Subcutaneous adipose tissue (tissue), 4 donors: ENCODE results near the gene ZNF497. TPM values are rescaled to one million over a fixed set of nuclear protein-coding genes. Genes with fewer than 3 reads are reported as not detected.

Experiments used
- CTCF ChIP-seq: fragments of 450-650 bp; IDR thresholded peaks from one replicate; pipeline ENCODE4 v1.5.1; 2016; ENCODE audit warnings: low read depth, mild to moderate bottlenecking, control low read depth, antibody characterized with exemption, moderate library complexity
- total RNA-seq, 4 donors: library from RNA; depleted of rRNA; stranded (reverse); fragments of >200 nt; gene quantifications; one replicate each; pipeline ENCODE4 v1.1.0, GENCODE V29; 2016

The ZNF497 gene
- total RNA-seq, 4 donors from 2014 or later = 0.51 to 4.1 (median 0.88) TPM; not detected in 1

GRCh38 chr19:58355908-58356765 is 6.4 kb downstream of the ZNF497 start:
- no peak for TF ChIP-seq CTCF

GRCh38 chr19:58355215-58355796 is 7.2 kb downstream of the ZNF497 start:
- TF ChIP-seq CTCF = no peak

GRCh38 chr19:58354478-58355030 is 8.0 kb downstream of the ZNF497 start:
- no peak for TF ChIP-seq CTCF

DNA sequence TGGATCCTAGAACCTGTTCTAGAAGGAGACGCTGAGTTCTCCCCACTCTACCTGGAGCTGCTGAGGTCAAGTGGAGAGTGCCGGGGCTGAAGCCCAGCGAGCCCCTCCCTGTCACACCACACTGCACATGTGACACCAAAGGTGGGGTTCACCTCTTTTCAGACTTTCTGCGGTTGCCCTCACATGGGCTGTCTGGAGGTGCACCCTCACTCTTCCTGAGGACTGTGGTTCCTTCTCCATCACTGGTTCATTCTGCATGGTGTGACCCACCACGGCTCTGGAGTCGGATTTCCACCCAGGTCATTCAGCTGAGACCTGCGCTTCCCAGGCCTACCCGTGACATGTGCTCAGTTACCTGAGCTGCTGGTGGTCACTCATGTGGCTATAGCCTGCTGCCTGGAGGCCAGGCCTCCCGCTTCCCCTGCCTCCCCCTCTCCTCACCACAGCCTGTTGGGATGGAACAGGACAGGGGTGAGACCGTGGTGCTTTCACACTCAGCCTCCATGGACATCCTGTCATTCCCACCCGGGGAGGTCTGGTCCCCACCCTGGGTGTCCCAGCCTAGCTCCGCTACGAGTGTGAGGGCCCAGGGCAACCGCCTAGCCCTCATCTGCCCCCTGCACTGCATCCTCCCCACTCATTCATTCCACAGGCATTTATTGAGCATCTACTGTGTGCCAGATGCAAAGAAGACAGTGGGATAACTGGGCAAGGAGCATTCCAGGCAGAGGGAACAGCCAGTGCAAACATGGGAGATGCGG is 8.7 kb downstream of the ZNF497 start:
- TF ChIP-seq CTCF = no peak

DNA sequence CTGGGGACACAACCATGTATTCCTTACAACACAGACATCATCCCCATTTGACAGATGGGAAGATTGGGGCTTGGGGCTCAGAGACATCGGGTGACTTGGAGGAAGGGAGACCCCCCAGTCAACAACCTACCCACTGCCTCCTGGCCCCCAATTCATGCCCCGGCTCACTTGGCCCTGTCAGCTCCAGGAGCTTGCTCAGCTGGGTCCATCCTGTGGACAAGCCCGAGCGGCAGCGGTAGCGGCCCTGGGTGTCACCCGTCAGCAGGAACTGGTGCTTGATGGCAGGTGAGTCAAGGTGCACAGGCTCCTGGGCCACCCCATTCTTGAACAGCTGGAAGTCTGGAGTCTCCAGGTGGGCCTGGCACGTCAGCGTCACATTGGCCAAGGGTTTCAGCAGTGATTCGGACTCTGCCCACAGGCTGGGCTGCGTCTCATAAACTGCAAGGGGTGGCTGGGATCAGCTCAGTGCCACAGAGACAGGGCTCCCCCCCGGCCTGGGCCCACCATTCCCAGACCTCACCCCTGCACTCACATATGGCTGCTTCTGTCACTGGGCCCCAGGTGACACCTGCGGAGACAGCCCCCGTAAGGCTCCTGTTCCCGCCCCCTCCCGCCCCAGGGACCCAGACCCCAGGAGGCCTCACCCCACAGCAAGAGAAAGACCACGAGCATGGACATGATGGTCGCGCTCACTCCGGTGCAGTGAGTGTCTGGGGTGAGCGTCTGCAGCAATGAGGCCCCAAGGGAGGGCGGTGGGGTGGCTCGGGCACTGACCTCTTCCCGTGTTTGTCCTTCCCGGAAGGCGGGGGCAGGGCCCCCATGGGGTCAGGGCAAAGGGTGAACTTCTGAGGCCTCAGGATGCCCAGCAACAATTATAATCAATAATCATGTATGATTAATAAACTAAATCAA is 9.5 kb downstream of the ZNF497 start, which contains the start of gene A1BG:
TSS of gene A1BG (minus strand) at position 733 of the 912 bp plus-strand sequence. CDS start at position 678, 55 bp downstream.
- TF ChIP-seq CTCF = no peak

DNA sequence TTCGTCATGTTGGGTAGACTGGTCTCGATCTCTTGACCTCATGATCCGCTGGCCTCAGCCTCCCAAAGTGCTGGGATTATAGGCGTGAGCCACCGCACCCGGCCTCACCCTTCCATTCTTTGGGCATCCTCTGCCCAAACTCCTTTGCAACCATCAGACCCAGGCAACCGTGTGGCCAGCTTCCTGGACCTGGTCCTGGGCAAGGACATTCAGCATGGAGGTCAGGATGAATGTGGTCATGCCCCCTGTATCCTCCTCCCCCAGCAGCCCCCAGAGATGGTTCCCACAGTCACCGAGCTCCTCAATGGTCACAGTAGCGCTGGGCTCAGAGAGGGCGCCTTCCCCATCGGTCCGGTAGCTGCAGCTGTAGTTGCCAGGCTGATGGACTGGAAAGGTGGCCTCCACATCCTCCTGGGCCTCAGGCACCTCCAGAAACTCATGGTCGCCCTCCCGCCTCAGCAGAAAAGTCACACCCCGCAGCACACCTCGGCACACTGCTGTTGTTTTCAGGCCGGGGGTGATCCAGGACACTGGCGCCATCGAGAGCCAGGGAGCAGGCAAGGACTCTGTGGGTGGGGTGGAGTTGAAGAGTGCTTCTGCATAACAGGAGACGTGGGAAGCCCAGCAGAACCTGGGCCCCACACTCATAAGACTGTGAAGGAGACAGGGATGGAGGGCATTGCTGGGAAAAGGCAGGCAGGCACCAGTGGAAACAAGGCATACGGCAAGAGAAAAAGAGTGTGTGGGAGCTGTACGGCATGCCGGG is 10.4 kb downstream of the ZNF497 start:
- no peak for TF ChIP-seq CTCF
